ENCODE results near the gene ZDHHC20. TPM values are rescaled to one million over a fixed set of nuclear protein-coding genes. Genes with fewer than 3 reads are reported as not detected.

ZDHHC20 gene
- total RNA-seq, 1 experiment from 2014 or later: 53.7 TPM

- H4K20me1 ChIP-seq (ENCODE audit: low read length): no peaks in the 10 kb centered on the region
- H3K9me3 ChIP-seq (ENCODE audit: low read length): no peaks in the 10 kb centered on the region
- intact Hi-C loops (cut with micrococcal nuclease): no loop called here
- H3K4me3 ChIP-seq (ENCODE audit: low read length): no peak overlapping the region
- no peak overlapping the region for H3K4me2 ChIP-seq (ENCODE audit: low read length)
- no peaks in the 10 kb centered on the region for H3K9me2 ChIP-seq (replicated peaks; ENCODE audit: low read length)
- H3K27ac ChIP-seq (ENCODE audit: low read length): no peak overlapping the region
- CTCF ChIA-PET: no interaction called here
- BruUV-seq (replicated peaks): no TSS peak
- H3K4me1 ChIP-seq (ENCODE audit: insufficient read depth, low read length): peaks cover 11% of the 10 kb centered on the region
- DNase-seq: no peak
- TF ChIP-seq EZH2phosphoT487 (IDR thresholded peaks at IDR 0.05; ENCODE audit: borderline replicate concordance, low read length) (no peak), EZH2 (IDR thresholded peaks at IDR 0.05; ENCODE audit: low read length, unreplicated experiment) (no peak)
- TF ChIP-seq, protein P1, sequence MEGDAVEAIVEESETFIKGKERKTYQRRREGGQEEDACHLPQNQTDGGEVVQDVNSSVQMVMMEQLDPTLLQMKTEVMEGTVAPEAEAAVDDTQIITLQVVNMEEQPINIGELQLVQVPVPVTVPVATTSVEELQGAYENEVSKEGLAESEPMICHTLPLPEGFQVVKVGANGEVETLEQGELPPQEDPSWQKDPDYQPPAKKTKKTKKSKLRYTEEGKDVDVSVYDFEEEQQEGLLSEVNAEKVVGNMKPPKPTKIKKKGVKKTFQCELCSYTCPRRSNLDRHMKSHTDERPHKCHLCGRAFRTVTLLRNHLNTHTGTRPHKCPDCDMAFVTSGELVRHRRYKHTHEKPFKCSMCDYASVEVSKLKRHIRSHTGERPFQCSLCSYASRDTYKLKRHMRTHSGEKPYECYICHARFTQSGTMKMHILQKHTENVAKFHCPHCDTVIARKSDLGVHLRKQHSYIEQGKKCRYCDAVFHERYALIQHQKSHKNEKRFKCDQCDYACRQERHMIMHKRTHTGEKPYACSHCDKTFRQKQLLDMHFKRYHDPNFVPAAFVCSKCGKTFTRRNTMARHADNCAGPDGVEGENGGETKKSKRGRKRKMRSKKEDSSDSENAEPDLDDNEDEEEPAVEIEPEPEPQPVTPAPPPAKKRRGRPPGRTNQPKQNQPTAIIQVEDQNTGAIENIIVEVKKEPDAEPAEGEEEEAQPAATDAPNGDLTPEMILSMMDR (conservative IDR thresholded peaks at IDR 0.05; ENCODE audit: low read depth, low read length): no peak
- peaks cover 4% of the 10 kb centered on the region for H3F3A ChIP-seq (ENCODE audit: low read length, unreplicated experiment)
- H3K27me3 ChIP-seq (ENCODE audit: low read length): no peaks in the 10 kb centered on the region
- no peak overlapping the region for H2AFZ ChIP-seq (ENCODE audit: low read length)
- H3K79me2 ChIP-seq (ENCODE audit: low read length): no peaks in the 10 kb centered on the region
- no peaks in the 10 kb centered on the region for H3K36me3 ChIP-seq (ENCODE audit: low read depth, low read length)
- ATAC-seq: no peak
- no peak overlapping the region for H3K9ac ChIP-seq (ENCODE audit: low read length)
- POLR2A ChIA-PET (ENCODE audit: unreplicated experiment): no interaction called here
These were observed 63.1 kb downstream of the ZDHHC20 start for GRCh38 chr13:21395953-21396352.

DNA sequence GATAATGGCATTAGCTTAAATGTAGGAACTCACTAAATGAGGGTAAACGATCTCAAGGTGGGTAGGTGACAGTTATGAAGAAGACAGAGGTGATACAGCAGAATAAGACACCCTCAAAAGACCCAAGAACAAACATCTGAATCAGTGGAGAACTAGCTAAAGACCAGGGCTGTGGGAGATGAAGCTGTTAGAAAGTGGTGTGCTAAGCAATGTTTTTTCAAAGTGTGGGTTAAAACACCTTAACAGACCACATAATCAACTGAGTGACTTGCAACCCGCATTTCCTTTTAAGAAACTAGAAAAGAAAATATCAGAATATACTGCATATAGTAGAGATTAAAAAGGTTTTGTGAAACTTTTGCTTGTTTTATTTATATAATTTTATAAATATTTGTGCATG lies 70.0 kb downstream of the ZDHHC20 start:
- no peak for ATAC-seq
- peaks cover 11% of the 10 kb centered on the region for H3K36me3 ChIP-seq (ENCODE audit: low read depth, low read length)
- H3K4me2 ChIP-seq (ENCODE audit: low read length): no peak overlapping the region
- intact Hi-C loops (cut with micrococcal nuclease): no loop called here
- no peak for DNase-seq
- no peaks in the 10 kb centered on the region for H3F3A ChIP-seq (ENCODE audit: low read length, unreplicated experiment)
- no peak overlapping the region for H3K27ac ChIP-seq (ENCODE audit: low read length)
- no peak for TF ChIP-seq EZH2 (IDR thresholded peaks at IDR 0.05; ENCODE audit: low read length, unreplicated experiment)
- TF ChIP-seq, protein P1 (conservative IDR thresholded peaks at IDR 0.05; ENCODE audit: low read depth, low read length): no peak
- no peak for TF ChIP-seq EZH2phosphoT487 (IDR thresholded peaks at IDR 0.05; ENCODE audit: borderline replicate concordance, low read length)
- H4K20me1 ChIP-seq (ENCODE audit: low read length): no peaks in the 10 kb centered on the region
- no peaks in the 10 kb centered on the region for H3K9me3 ChIP-seq (ENCODE audit: low read length)
- BruUV-seq (replicated peaks): no TSS peak
- H3K9me2 ChIP-seq (replicated peaks; ENCODE audit: low read length): no peaks in the 10 kb centered on the region
- POLR2A ChIA-PET (ENCODE audit: unreplicated experiment): interaction anchor here (1.1 kb wide), 1 partner anchor 70 kb away, joined by 8 read pairs; the partner anchor contains the start of gene ZDHHC20
- H3K9ac ChIP-seq (ENCODE audit: low read length): no peak overlapping the region
- CTCF ChIA-PET: interaction anchor here (0.7 kb wide), 1 partner anchor 26 kb away, joined by 4 read pairs; no protein-coding TSS in a partner anchor
- H2AFZ ChIP-seq (ENCODE audit: low read length): no peak overlapping the region
- H3K27me3 ChIP-seq (ENCODE audit: low read length): no peaks in the 10 kb centered on the region
- no peak overlapping the region for H3K4me3 ChIP-seq (ENCODE audit: low read length)
- H3K79me2 ChIP-seq (ENCODE audit: low read length): no peaks in the 10 kb centered on the region
- no peaks in the 10 kb centered on the region for H3K4me1 ChIP-seq (ENCODE audit: insufficient read depth, low read length)

GRCh38 chr13:21385710-21386109 lies 73.4 kb downstream of the ZDHHC20 start:
- no peak for ATAC-seq
- no TSS peak for BruUV-seq (replicated peaks)
- H4K20me1 ChIP-seq (ENCODE audit: low read length): no peaks in the 10 kb centered on the region
- no peaks in the 10 kb centered on the region for H3K4me1 ChIP-seq (ENCODE audit: insufficient read depth, low read length)
- H3K79me2 ChIP-seq (ENCODE audit: low read length): no peaks in the 10 kb centered on the region
- ChIA-PET POLR2A (ENCODE audit: unreplicated experiment) (no interaction called here), CTCF (no interaction called here)
- H3K9me3 ChIP-seq (ENCODE audit: low read length): no peaks in the 10 kb centered on the region
- H3F3A ChIP-seq (ENCODE audit: low read length, unreplicated experiment): no peaks in the 10 kb centered on the region
- intact Hi-C loops (cut with micrococcal nuclease): no loop called here
- no peak overlapping the region for H3K4me2 ChIP-seq (ENCODE audit: low read length)
- no peak for TF ChIP-seq EZH2phosphoT487 (IDR thresholded peaks at IDR 0.05; ENCODE audit: borderline replicate concordance, low read length)
- TF ChIP-seq, protein P1 (conservative IDR thresholded peaks at IDR 0.05; ENCODE audit: low read depth, low read length): no peak
- no peak for TF ChIP-seq EZH2 (IDR thresholded peaks at IDR 0.05; ENCODE audit: low read length, unreplicated experiment)
- no peak overlapping the region for H3K9ac ChIP-seq (ENCODE audit: low read length)
- no peak overlapping the region for H3K27ac ChIP-seq (ENCODE audit: low read length)
- H2AFZ ChIP-seq (ENCODE audit: low read length): no peak overlapping the region
- H3K27me3 ChIP-seq (ENCODE audit: low read length): no peaks in the 10 kb centered on the region
- H3K4me3 ChIP-seq (ENCODE audit: low read length): no peak overlapping the region
- H3K9me2 ChIP-seq (replicated peaks; ENCODE audit: low read length): no peaks in the 10 kb centered on the region
- peaks cover 18% of the 10 kb centered on the region for H3K36me3 ChIP-seq (ENCODE audit: low read depth, low read length)
- no peak for DNase-seq
